Dermis blood vessel endothelial cell (primary cell): ENCODE measurements around the gene SPSB2. TPM values are rescaled to one million over a fixed set of nuclear protein-coding genes. Genes with fewer than 3 reads are reported as not detected.
"Not testable (repeated sequence)": the region's sequence is repeated elsewhere in the genome, so short reads cannot be mapped to it uniquely, and the experiment has no call there.

ENCODE experiments used
- DNase-seq: peaks from one replicate; pipeline ENCODE4 v3.0.0; 2010
- total RNA-seq: library from RNA; depleted of rRNA; stranded (reverse); fragments of >200 nt; gene quantifications from 2 replicates; pipeline ENCODE4 v1.2.3, GENCODE V29; 2014

The SPSB2 gene
- total RNA-seq: 3.5 and 6.0 TPM in 2 replicates

- peak; percentile 96 for DNase-seq
Observed at GRCh38 chr12:6873094-6874014, at the start of gene SPSB2. SPSB2 (minus strand) TSS chr12:6873303; CDS start chr12:6872901, 402 bp downstream.

GRCh38 chr12:6921996-6922946, 49.2 kb upstream of the SPSB2 start:
- no peak for DNase-seq

- no peak for DNase-seq
Observed at GRCh38 chr12:6921539-6921938, 48.4 kb upstream of the SPSB2 start.

- DNase-seq: no peak
Observed at GRCh38 chr12:6919588-6919987, 46.5 kb upstream of the SPSB2 start.

- no peak for DNase-seq
Observed at GRCh38 chr12:6917491-6918231, 44.6 kb upstream of the SPSB2 start.

GRCh38 chr12:6916426-6917200, 43.5 kb upstream of the SPSB2 start:
- DNase-seq: no peak

GRCh38 chr12:6915789-6916285, 42.7 kb upstream of the SPSB2 start:
- no peak for DNase-seq

GRCh38 chr12:6914947-6915788, 42.1 kb upstream of the SPSB2 start:
- DNase-seq: no peak

GRCh38 chr12:6914246-6914946, 41.3 kb upstream of the SPSB2 start, which contains the start of gene ENO2:
ENO2 (plus strand) TSS chr12:6914580; CDS start chr12:6915833, 1,253 bp downstream.
- DNase-seq: peak; percentile 66

GRCh38 chr12:6912164-6912935, 39.2 kb upstream of the SPSB2 start:
- no peak for DNase-seq

GRCh38 chr12:6909421-6910145, 36.5 kb upstream of the SPSB2 start:
- no peak for DNase-seq

- not testable (repeated sequence) for DNase-seq
Observed at GRCh38 chr12:6908141-6908540, 35.0 kb upstream of the SPSB2 start.

GRCh38 chr12:6905414-6906040, 32.4 kb upstream of the SPSB2 start:
- no peak for DNase-seq

- peak; percentile 97 for DNase-seq
Observed at GRCh38 chr12:6904280-6905276, 31.5 kb upstream of the SPSB2 start, which contains the start of gene LRRC23. LRRC23 (plus strand) TSS chr12:6904822; CDS start chr12:6905634, 812 bp downstream.

GRCh38 chr12:6903722-6904121, 30.6 kb upstream of the SPSB2 start:
- no peak for DNase-seq

- no peak for DNase-seq
Observed at GRCh38 chr12:6902448-6902847, 29.3 kb upstream of the SPSB2 start.
